K562 (cell line): ENCODE data around the gene EHBP1L1. TPM values are rescaled to one million over a fixed set of nuclear protein-coding genes. Genes with fewer than 3 reads are reported as not detected.
A peak's percentile ranks its signal among the peaks of the same experiment; 100 is the strongest.

Source experiments
- ATAC-seq: fragments of 200-7000 bp; cut with Tn5 transposase; 3 replicates; pipeline ENCODE4 v1.9.1; 2020; ENCODE audit warnings: moderate library complexity
- BruUV-seq: library from RNA; stranded (reverse); fragments of 400-500 nt; replicated peaks from 2 replicates; lab custom pipeline; 2021; lab: Mats Ljungman, UMichigan
- CTCF ChIA-PET: fragments of 300-600 bp; formaldehyde crosslinking; extraction: SDS; loops from one replicate; lab custom pipeline; 2021; ENCODE audit warnings: low intra/inter-chr PET ratio; lab: Yijun Ruan, JAX
- POLR2A ChIA-PET: fragments of 300-600, 350-650 bp; sonication (Branson Sonifier 250); formaldehyde crosslinking; extraction: SDS; loops from one replicate; lab custom pipeline; 2021; ENCODE audit warnings: antibody characterized with exemption, inconsistent platforms; lab: Yijun Ruan, JAX
- DNase-seq, 4 experiments: peaks; one replicate each; pipeline versions ENCODE4 v3.0.0 to v3.0.0-alpha.2; 2011 to 2018; ENCODE audit warnings: low spot score in 3 of 4, mixed read lengths in 3 of 4; ENCODE audit errors: extremely low read depth in 1 of 4
- FAIRE-seq: peaks from 2 replicates; lab custom pipeline; 2011; peaks lifted over from hg19 to GRCh38; lab: Jason Lieb, UNC
- H2AFZ ChIP-seq: 2 replicates; pipeline ENCODE4 v1.6.0; 2011; ENCODE audit warnings: low read depth, low read length, control low read depth, inconsistent platforms
- H3K27ac ChIP-seq: fragments of 200-600 bp; 3 replicates; pipeline ENCODE4 v1.8.0; 2011; ENCODE audit warnings: low read depth, mild to moderate bottlenecking, control low read depth, inconsistent platforms, low read length, moderate library complexity, mixed read lengths; ENCODE audit errors: extremely low read depth
- H3K27me3 ChIP-seq, 2 experiments: fragments of 300-600 bp in 1 of 2; 2 replicates in 1 of 2; 3 replicates in 1 of 2; pipeline versions ENCODE4 v1.6.0 to v1.8.0; 2011; ENCODE audit warnings: inconsistent platforms in 2 of 2, low read length in 2 of 2, mild to moderate bottlenecking in 1 of 2, mixed read lengths in 1 of 2, moderate library complexity in 1 of 2; ENCODE audit not compliant: control insufficient read depth in 2 of 2, insufficient read depth in 2 of 2
- H3K36me3 ChIP-seq: fragments of 300-600 bp; 3 replicates; pipeline ENCODE4 v1.8.0; 2011; ENCODE audit warnings: mild to moderate bottlenecking, low read length, inconsistent platforms; ENCODE audit not compliant: control insufficient read depth, insufficient read depth
- H3K4me1 ChIP-seq, 2 experiments: fragments of 200-600 bp in 1 of 2; replicated peaks in 1 of 2; 2 replicates in 1 of 2; 3 replicates in 1 of 2; pipeline versions ENCODE4 v1.5.1 to v1.8.0; 2011; ENCODE audit warnings: inconsistent platforms in 2 of 2, low read length in 2 of 2, mild to moderate bottlenecking in 1 of 2, mixed read lengths in 1 of 2, moderate library complexity in 1 of 2; ENCODE audit not compliant: control insufficient read depth in 2 of 2, insufficient read depth in 2 of 2
- H3K4me2 ChIP-seq: 2 replicates; pipeline ENCODE4 v1.6.1; 2011; ENCODE audit warnings: low read length, control low read depth, inconsistent platforms, mixed read lengths; ENCODE audit not compliant: insufficient read depth
- H3K4me3 ChIP-seq: fragments of 200-600 bp; sonication (generic), shearing (Covaris generic); 2 replicates; pipeline ENCODE4 v1.5.1; 2016; ENCODE audit warnings: control low read depth, inconsistent platforms
- H3K79me2 ChIP-seq: fragments of 200-600 bp; 3 replicates; pipeline ENCODE4 v1.8.0; 2011; ENCODE audit warnings: low read length, inconsistent platforms; ENCODE audit not compliant: control insufficient read depth, insufficient read depth
- H3K9ac ChIP-seq, 2 experiments: 2 replicates each; pipeline versions ENCODE4 v1.6.0 to v1.6.1; 2011; ENCODE audit warnings: low read depth in 2 of 2, low read length in 2 of 2, control low read depth in 1 of 2, inconsistent platforms in 1 of 2, mild to moderate bottlenecking in 1 of 2, mixed read lengths in 1 of 2; ENCODE audit not compliant: insufficient read depth in 1 of 2
- H3K9me1 ChIP-seq: one replicate; pipeline ENCODE4 v1.6.0; 2011; ENCODE audit warnings: inconsistent platforms, mild to moderate bottlenecking, low read length, moderate library complexity; ENCODE audit not compliant: control insufficient read depth, insufficient read depth
- H3K9me3 ChIP-seq: replicated peaks from 2 replicates; pipeline ENCODE4 v1.5.1; 2011; ENCODE audit warnings: low read depth, low read length, inconsistent platforms; ENCODE audit not compliant: control insufficient read depth, insufficient read depth
- H4K20me1 ChIP-seq: replicated peaks from 2 replicates; pipeline ENCODE4 v1.6.1; 2011; ENCODE audit warnings: low read length, inconsistent platforms, mixed read lengths; ENCODE audit not compliant: control insufficient read depth, insufficient read depth
- CCNT2 ChIP-seq: IDR thresholded peaks from 2 replicates; pipeline ENCODE4 v1.6.1; 2011; ENCODE audit warnings: borderline replicate concordance, low read depth, mild to moderate bottlenecking, moderate library complexity, mixed read lengths, low read length; ENCODE audit not compliant: insufficient read length; ENCODE audit errors: extremely low read depth
- NFE2L1 ChIP-seq: fragments of 450-650 bp; IDR thresholded peaks from 2 replicates; pipeline ENCODE4 v1.6.1; 2016; ENCODE audit warnings: missing genetic modification characterization, low read depth, mild to moderate bottlenecking, missing compliant biosample characterization, moderate library complexity, borderline replicate concordance
- POU5F1 ChIP-seq: fragments of 150-350 bp; IDR thresholded peaks from 2 replicates; pipeline ENCODE4 v1.6.1; 2014; ENCODE audit warnings: borderline replicate concordance, low read length, low read depth, mild to moderate bottlenecking; ENCODE audit not compliant: partially characterized antibody
- RBM25 ChIP-seq: fragments of 200-400 bp; formaldehyde crosslinking; IDR thresholded peaks from 2 replicates; pipeline ENCODE4 v1.6.1; 2018; ENCODE audit warnings: low read length, low read depth, moderate library complexity; ENCODE audit not compliant: severe bottlenecking
- SOX6 ChIP-seq: fragments of 450-650 bp; IDR thresholded peaks from 2 replicates; pipeline ENCODE4 v1.6.1; 2014; ENCODE audit warnings: mild to moderate bottlenecking
- SP1 ChIP-seq: sonication (generic); formaldehyde crosslinking; IDR thresholded peaks from 2 replicates; pipeline ENCODE4 v1.8.1; 2022; ENCODE audit warnings: mild to moderate bottlenecking, missing genetic modification reagents
- TBL1XR1 ChIP-seq, 2 experiments: IDR thresholded peaks; 2 replicates each; pipeline ENCODE4 v1.6.1; 2012; ENCODE audit warnings: improper control_type of control experiment in 2 of 2, low read length in 2 of 2, mild to moderate bottlenecking in 1 of 2
- U2AF1 ChIP-seq: fragments of 200-400 bp; formaldehyde crosslinking; optimal IDR thresholded peaks from 2 replicates; pipeline ENCODE3; 2017; ENCODE audit warnings: mild to moderate bottlenecking, low read depth, low read length, moderate library complexity
- ZNF174 ChIP-seq: fragments of 250-450 bp; sonication (Bioruptor Pico); IDR thresholded peaks from 2 replicates; pipeline ENCODE4 v1.4.0; 2020; ENCODE audit warnings: mild to moderate bottlenecking
- WGBS: fragments of 100-300 bp; shearing (Covaris generic); methylation state at CpG from one replicate; pipeline ENCODE4 v1.1.6; 2016; ENCODE audit warnings: low coverage, mixed read lengths; ENCODE audit not compliant: insufficient coverage; ENCODE audit errors: missing lambda C conversion rate; 5-methylcytosine and 5-hydroxymethylcytosine counted together
- in situ Hi-C: fragments of 300-500 bp; cut with MboI; formaldehyde crosslinking; loops from 4 replicates; pipeline ENCODE4 v1.15.0; 2018; ENCODE audit warnings: inconsistent platforms, mixed read lengths
- intact Hi-C: fragments of 100-400 bp; cut with micrococcal nuclease; formaldehyde crosslinking; loops from 2 replicates; pipeline ENCODE4 v1.14.2; 2022
- polyA plus RNA-seq, 8 experiments: library from polyadenylated mRNA; depleted of rRNA in 4 of 8; stranded (reverse) in 5 of 8; unstranded in 3 of 8; fragments of >200 nt; fragmentation: Nextera tagmentation in 2 of 8; fragmentation: Illumina TruSeq in 1 of 8; extraction: Ambion mirVana in 2 of 8; extraction: Trizol in 1 of 8; gene quantifications; 2 replicates each; pipeline versions ENCODE4 v1.2.1 to v1.2.3, GENCODE V29; 2011 to 2014; ENCODE audit warnings: inconsistent platforms in 1 of 8, missing spikeins in 1 of 8
- total RNA-seq, 7 experiments: library from RNA; depleted of rRNA in 6 of 7; stranded (reverse); fragments of >200 nt in 6 of 7; fragmentation: Illumina TruSeq in 2 of 7; extraction: Trizol in 2 of 7; gene quantifications; 2 replicates each; pipeline versions ENCODE4 v1.2.1 to v1.2.3, GENCODE V29; 2011 to 2021; ENCODE audit warnings: low replicate concordance in 1 of 7
- TF ChIP-seq, protein P1 (sequence below): fragments of 200-800 bp; sonication (Bioruptor generic); IDR thresholded peaks from 2 replicates; pipeline ENCODE4 v1.6.1; 2016; ENCODE audit warnings: missing genetic modification characterization, missing compliant biosample characterization
- TF ChIP-seq, protein P2 (sequence below), 2 experiments: fragments of 450-650 bp in 1 of 2; sonication (generic) in 1 of 2; formaldehyde crosslinking; conservative IDR thresholded peaks; 2 replicates each; pipeline versions ENCODE4 v1.4.0 to v1.8.1; 2020 to 2022; ENCODE audit warnings: mild to moderate bottlenecking in 1 of 2, missing genetic modification reagents in 1 of 2

Gene EHBP1L1
- total and polyA plus RNA-seq, 9 of the 15 experiments (the other 6 are each of a cell fraction or from before 2014, with no cell fraction given): 0.03 to 87.1 (median 26.3) TPM

DNA sequence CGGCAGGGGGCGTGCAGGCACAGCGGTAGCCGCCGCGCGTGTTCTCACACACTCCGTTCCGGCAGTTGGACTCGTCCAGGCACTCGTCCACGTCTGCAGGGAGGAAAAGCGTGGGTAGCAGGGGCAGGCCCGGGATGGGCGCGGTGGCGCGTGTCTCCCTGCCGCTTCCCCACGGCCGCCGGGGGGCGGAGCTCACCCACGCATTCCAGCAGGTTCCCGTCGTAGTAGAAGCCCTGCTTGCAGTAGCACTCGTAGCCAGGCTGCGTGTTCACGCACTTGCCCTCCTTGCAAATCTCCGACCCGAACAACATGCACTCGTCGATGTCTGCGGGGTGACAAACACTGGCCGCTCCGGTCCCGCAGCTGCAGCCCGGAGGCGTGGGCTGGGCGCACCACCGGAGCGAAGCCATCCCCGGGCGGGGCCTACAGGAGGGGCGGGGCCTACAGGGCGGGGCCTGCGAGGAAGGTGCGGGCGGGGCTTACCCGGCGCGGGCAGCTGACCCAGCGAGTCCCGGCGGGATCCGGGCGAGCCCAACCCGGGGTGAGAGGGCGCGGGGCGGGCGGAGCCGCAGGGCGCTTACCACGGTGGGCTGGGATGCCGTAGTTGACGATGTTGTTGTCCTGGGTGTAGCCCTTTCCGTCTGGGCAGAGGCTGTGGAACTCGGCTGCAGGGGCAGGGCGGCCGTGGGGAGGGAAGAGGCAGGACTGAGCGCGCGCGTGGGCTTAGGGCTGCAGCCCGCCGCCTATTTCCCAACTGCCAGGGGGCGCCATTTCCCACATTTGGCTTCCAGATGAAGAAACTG, 35.4 kb upstream of the EHBP1L1 start:
- CTCF ChIA-PET: interaction anchor here (0.6 to 3.1 kb wide), 6 partner anchors 12 to 278 kb away, joined by 3 to 63 read pairs (median 4); partner anchors contain the start of genes FAM89B, MAP3K11 and ZNRD2
- no TSS peak for BruUV-seq
- H3K9ac ChIP-seq: peak overlapping the region; percentile 64 to 95
- no peak for TF ChIP-seq POU5F1
- no peak for TF ChIP-seq NFE2L1 (tag)
- TF ChIP-seq U2AF1: no peak
- peak; percentile 8; the same call in 1 of the 2 replicates for TF ChIP-seq SOX6
- TF ChIP-seq, protein P1, sequence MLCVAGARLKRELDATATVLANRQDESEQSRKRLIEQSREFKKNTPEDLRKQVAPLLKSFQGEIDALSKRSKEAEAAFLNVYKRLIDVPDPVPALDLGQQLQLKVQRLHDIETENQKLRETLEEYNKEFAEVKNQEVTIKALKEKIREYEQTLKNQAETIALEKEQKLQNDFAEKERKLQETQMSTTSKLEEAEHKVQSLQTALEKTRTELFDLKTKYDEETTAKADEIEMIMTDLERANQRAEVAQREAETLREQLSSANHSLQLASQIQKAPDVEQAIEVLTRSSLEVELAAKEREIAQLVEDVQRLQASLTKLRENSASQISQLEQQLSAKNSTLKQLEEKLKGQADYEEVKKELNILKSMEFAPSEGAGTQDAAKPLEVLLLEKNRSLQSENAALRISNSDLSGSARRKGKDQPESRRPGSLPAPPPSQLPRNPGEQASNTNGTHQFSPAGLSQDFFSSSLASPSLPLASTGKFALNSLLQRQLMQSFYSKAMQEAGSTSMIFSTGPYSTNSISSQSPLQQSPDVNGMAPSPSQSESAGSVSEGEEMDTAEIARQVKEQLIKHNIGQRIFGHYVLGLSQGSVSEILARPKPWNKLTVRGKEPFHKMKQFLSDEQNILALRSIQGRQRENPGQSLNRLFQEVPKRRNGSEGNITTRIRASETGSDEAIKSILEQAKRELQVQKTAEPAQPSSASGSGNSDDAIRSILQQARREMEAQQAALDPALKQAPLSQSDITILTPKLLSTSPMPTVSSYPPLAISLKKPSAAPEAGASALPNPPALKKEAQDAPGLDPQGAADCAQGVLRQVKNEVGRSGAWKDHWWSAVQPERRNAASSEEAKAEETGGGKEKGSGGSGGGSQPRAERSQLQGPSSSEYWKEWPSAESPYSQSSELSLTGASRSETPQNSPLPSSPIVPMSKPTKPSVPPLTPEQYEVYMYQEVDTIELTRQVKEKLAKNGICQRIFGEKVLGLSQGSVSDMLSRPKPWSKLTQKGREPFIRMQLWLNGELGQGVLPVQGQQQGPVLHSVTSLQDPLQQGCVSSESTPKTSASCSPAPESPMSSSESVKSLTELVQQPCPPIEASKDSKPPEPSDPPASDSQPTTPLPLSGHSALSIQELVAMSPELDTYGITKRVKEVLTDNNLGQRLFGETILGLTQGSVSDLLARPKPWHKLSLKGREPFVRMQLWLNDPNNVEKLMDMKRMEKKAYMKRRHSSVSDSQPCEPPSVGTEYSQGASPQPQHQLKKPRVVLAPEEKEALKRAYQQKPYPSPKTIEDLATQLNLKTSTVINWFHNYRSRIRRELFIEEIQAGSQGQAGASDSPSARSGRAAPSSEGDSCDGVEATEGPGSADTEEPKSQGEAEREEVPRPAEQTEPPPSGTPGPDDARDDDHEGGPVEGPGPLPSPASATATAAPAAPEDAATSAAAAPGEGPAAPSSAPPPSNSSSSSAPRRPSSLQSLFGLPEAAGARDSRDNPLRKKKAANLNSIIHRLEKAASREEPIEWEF (CRISPR knock-in tag): no peak
- TF ChIP-seq ZNF174 (CRISPR knock-in tag): no peak
- TF ChIP-seq CCNT2: peak; percentile 80
- peak; percentile 89 for TF ChIP-seq SP1
- TF ChIP-seq RBM25: no peak
- peak in 1 of 2 experiments; percentile 13; a peak in 1 of 4 replicates for TF ChIP-seq TBL1XR1 (IDR thresholded peaks at IDR 0.05; ENCODE audit: low read length in 2 of 2)
- TF ChIP-seq, protein P2, sequence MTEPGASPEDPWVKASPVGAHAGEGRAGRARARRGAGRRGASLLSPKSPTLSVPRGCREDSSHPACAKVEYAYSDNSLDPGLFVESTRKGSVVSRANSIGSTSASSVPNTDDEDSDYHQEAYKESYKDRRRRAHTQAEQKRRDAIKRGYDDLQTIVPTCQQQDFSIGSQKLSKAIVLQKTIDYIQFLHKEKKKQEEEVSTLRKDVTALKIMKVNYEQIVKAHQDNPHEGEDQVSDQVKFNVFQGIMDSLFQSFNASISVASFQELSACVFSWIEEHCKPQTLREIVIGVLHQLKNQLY (CRISPR knock-in tag; conservative IDR thresholded peaks at IDR 0.05): no peak

More for the DNA sequence above, 35.4 kb upstream of the EHBP1L1 start:
- no peaks in the 10 kb centered on the region; the same call in 2 of the 3 replicates for H3K79me2 ChIP-seq
- intact Hi-C loops: loop anchor here (1.0 to 10.0 kb wide), 3 partner anchors 30 to 274 kb away; partner anchors contain the start of gene ZNRD2
- peaks cover 37% of the 10 kb centered on the region; the same call in 1 of the 3 replicates for H3K36me3 ChIP-seq
- H3K27ac ChIP-seq: peak overlapping the region; percentile 78
- peaks cover 9 to 48% of the 10 kb centered on the region in 2 experiments for H3K4me1 ChIP-seq
- peak; percentile 97 for ATAC-seq
- peak; percentile 82 for FAIRE-seq
- POLR2A ChIA-PET: interaction anchor here (0.6 to 2.7 kb wide), 20 partner anchors 11 to 251 kb away, joined by 3 to 16 read pairs (median 4); partner anchors contain the start of genes FAM89B, MALAT1, NEAT1 and SCYL1
- no peaks in the 10 kb centered on the region for H3K9me1 ChIP-seq
- peak; percentile 92 to 97 (median 94) for DNase-seq
- H3K4me2 ChIP-seq: peak overlapping the region; percentile 99
- peak overlapping the region; percentile 76 for H3K4me3 ChIP-seq
- no peaks in the 10 kb centered on the region for H3K9me3 ChIP-seq
- WGBS: under 1% methylated on average over 41 of the region's 78 CpGs
- H4K20me1 ChIP-seq: no peaks in the 10 kb centered on the region
- peak overlapping the region; percentile 99 for H2AFZ ChIP-seq
- no peaks in the 10 kb centered on the region for H3K27me3 ChIP-seq
- in situ Hi-C loops: no loop called here
